Sigmoid colon (tissue), 7 donors: ENCODE results near the gene TBCD. TPM values are rescaled to one million over a fixed set of nuclear protein-coding genes. Genes with fewer than 3 reads are reported as not detected.
A peak's percentile ranks its signal among the peaks of the same experiment; 100 is the strongest.

Experiments used
- DNase-seq: peaks from one replicate; pipeline ENCODE4 v3.0.0-alpha.2; 2019
- H3K27ac ChIP-seq, 4 donors: fragments of 200-600 bp; sonication (generic); one replicate each; pipeline ENCODE4 v1.5.1; 2016 to 2019; ENCODE audit warnings: mild to moderate bottlenecking in 1 of 4
- H3K27me3 ChIP-seq, 3 donors: fragments of 200-600 bp; sonication (generic); one replicate each; pipeline ENCODE4 v1.5.1; 2019; ENCODE audit warnings: mild to moderate bottlenecking in 1 of 3
- H3K36me3 ChIP-seq, 4 donors: fragments of 200-600 bp; sonication (generic); one replicate each; pipeline ENCODE4 v1.5.1; 2016 to 2019
- H3K4me1 ChIP-seq, 4 donors: fragments of 200-600 bp; sonication (generic); one replicate each; pipeline ENCODE4 v1.5.1; 2017 to 2019
- H3K4me3 ChIP-seq, 4 donors: fragments of 200-600 bp; sonication (generic); one replicate each; pipeline ENCODE4 v1.5.1; 2017 to 2019; ENCODE audit warnings: mild to moderate bottlenecking in 2 of 4, moderate library complexity in 1 of 4
- H3K9me3 ChIP-seq, 4 donors: fragments of 200-600 bp in 3 of 4; sonication (generic) in 3 of 4; one replicate each; pipeline versions ENCODE4 v1.5.1 to v1.6.1; 2013 to 2019
- CTCF ChIP-seq, 4 experiments: fragments of 450-650 bp in 3 of 4; fragments of 200-600 bp in 1 of 4; IDR thresholded peaks; one replicate each; pipeline ENCODE4 v1.5.1; 2016 to 2019; ENCODE audit warnings: antibody characterized with exemption in 4 of 4, mild to moderate bottlenecking in 3 of 4, moderate library complexity in 2 of 4
- EP300 ChIP-seq, 4 donors: sonication (generic); formaldehyde crosslinking; IDR thresholded peaks; one replicate each; pipeline ENCODE4 v1.6.1; 2017; ENCODE audit warnings: antibody characterized with exemption in 4 of 4
- POLR2A ChIP-seq, 2 donors: fragments of 450-650 bp; IDR thresholded peaks; one replicate each; pipeline ENCODE4 v1.6.1; 2016; ENCODE audit warnings: antibody characterized with exemption in 2 of 2, mild to moderate bottlenecking in 2 of 2, moderate library complexity in 2 of 2
- POLR2AphosphoS5 ChIP-seq, 4 donors: sonication (generic); formaldehyde crosslinking; IDR thresholded peaks; one replicate each; pipeline ENCODE4 v1.6.1; 2017; ENCODE audit warnings: antibody characterized with exemption in 4 of 4
- WGBS, 2 donors: extraction: QIAGEN DNeasy Blood & Tissue Kit; methylation state at CpG; one replicate each; pipeline ENCODE4 v1.1.7; 2013; 5-methylcytosine and 5-hydroxymethylcytosine counted together
- intact Hi-C: fragments of 100-400 bp; cut with DNase I; formaldehyde crosslinking; loops from one replicate; pipeline ENCODE4 v1.15.1; 2023
- polyA plus RNA-seq, 3 donors: library from polyadenylated mRNA; stranded (reverse); fragments of 200-250 nt; gene quantifications; one replicate each; pipeline ENCODE4 v1.2.3, GENCODE V29; 2013
- total RNA-seq, 4 donors: library from RNA; depleted of rRNA; stranded (reverse); fragments of >200 nt; gene quantifications; one replicate each; pipeline ENCODE4 v1.1.0, GENCODE V29; 2016
- donor health status: healthy with polysubstance abuse.
- donor health status: Bipolar disorder and iron deficiency.
- donor health status: healthy.

TBCD gene
- total and polyA plus RNA-seq, 7 donors: 11.1 to 77.4 (median 34.2) TPM

DNA sequence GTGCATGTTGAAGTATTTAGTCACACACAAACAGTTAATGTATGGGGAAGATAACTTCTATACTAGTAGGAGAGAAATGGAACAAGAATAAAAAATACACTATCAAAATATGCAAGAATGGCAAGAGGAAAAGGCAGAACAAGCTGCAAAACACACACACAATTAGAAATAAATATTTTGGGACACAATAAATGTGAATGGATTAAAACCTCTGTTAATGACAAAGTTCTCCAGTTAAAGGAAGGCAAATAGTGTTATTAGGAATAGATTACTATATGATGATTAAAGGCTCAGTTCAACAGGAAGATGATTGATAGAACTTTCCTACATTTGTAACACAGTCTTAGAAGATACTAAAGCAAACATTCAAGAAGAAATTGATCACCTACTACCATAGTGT is 194.2 kb downstream of the TBCD start:
- Histone ChIP-seq H3K36me3 (peaks cover 25 to 48% (median 36%) of the 10 kb centered on the region in 4 donors), H3K27me3 (no peaks in the 10 kb centered on the region), H3K4me3 (no peak overlapping the region), H3K4me1 (no peaks in the 10 kb centered on the region), H3K9me3 (peaks cover 10 to 17% (median 15%) of the 10 kb centered on the region in 4 donors), H3K27ac (no peak overlapping the region)
- intact Hi-C loops: no loop called here
- TF ChIP-seq CTCF (IDR thresholded peaks at IDR 0.05) (no peak), POLR2A (IDR thresholded peaks at IDR 0.05) (no peak)
- no peak for DNase-seq

DNA sequence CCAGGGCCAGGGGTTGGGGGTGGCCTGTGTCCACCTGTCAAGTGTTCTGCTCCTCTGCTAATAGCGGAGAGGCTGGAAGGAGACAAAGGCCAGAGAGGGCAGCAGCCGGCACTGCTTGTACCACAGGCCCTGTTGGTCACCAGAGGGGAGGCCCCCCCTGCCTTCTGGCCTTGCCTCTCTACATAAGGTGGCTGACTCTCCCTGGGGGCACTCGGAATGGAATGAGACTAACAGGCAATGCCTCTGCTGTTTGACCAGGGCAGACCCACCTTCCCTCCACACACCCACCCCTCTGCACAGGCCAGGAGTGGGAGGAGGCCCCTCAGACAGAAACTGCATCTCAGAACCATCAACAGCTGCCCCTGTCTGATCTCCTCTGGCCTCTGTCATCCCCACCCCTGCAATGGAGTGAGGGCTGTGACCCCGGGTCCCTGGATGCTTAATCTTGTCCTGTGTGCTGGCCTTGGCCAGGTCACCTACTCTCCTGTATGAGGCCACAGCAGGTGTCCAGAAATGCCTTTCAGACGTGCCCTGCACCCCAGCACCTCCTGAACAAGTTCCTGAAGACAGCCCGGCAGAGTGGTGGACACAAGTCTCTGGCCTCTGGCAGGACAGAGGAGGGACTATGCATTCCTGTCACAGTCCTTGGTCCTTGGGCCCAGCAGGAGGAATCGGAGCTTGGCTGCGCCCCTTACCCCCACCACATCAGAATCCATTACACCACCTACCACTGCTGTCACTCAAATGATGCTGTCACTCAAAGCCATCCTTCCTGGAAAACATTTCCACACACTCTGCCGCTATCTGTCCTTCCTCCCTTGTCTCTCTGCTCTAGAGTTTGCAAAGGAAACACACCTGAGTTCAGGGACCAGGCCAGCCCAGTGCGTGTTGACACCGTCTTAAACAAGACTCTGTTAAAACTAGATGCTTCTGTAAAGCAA is 195.5 kb downstream of the TBCD start:
- no peak overlapping the region for H3K4me3 ChIP-seq
- intact Hi-C loops: no loop called here
- TF ChIP-seq POLR2AphosphoS5 (IDR thresholded peaks at IDR 0.05) (no peak), POLR2A (IDR thresholded peaks at IDR 0.05) (no peak), EP300 (IDR thresholded peaks at IDR 0.05) (no peak), CTCF (IDR thresholded peaks at IDR 0.05) (no peak)
- 95 to 96% methylated on average over 11 of the region's 11 CpGs for WGBS, 2 donors
- no peak overlapping the region for H3K27ac ChIP-seq
- H3K4me1 ChIP-seq: no peaks in the 10 kb centered on the region
- H3K27me3 ChIP-seq: no peaks in the 10 kb centered on the region
- H3K36me3 ChIP-seq: peaks cover 13 to 36% (median 26%) of the 10 kb centered on the region in 4 donors
- peak; percentile 46 for DNase-seq
- H3K9me3 ChIP-seq: peaks cover 10 to 20% (median 16%) of the 10 kb centered on the region in 4 donors

DNA sequence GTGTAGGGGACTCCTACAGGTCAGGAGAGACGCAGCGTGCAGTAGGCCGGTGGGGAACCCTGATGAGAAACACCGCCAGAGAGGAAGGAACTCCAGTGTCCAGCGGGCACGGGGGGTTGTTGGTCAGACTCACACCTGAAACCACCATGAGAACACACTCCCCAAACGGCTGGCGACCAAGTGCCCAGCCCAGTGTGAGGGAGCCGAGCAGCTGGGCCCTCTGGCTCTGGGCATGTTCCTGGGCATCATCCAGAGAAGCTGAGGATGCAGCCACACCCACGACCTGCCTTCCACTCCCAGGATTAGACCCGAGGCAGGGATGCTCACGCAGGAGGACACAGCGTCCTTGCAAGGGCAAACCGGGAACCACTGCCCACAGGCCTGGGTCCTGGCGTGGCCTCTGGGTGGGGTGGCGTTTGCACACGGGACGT is 196.2 kb downstream of the TBCD start:
- TF ChIP-seq EP300 (IDR thresholded peaks at IDR 0.05) (no peak), POLR2A (IDR thresholded peaks at IDR 0.05) (no peak), POLR2AphosphoS5 (IDR thresholded peaks at IDR 0.05) (no peak), CTCF (IDR thresholded peaks at IDR 0.05) (no peak)
- H3K9me3 ChIP-seq: peaks cover 10 to 20% (median 16%) of the 10 kb centered on the region in 4 donors
- no peaks in the 10 kb centered on the region for H3K4me1 ChIP-seq
- H3K27ac ChIP-seq: no peak overlapping the region
- peaks cover 7 to 28% (median 19%) of the 10 kb centered on the region in 4 donors for H3K36me3 ChIP-seq
- WGBS, 2 donors: 93 to 94% methylated on average over 18 of the region's 18 CpGs
- intact Hi-C loops: no loop called here
- peak; percentile 64 for DNase-seq
- no peaks in the 10 kb centered on the region for H3K27me3 ChIP-seq
- H3K4me3 ChIP-seq: no peak overlapping the region

- H3K4me3 ChIP-seq: no peak overlapping the region
- peaks cover 10 to 22% (median 17%) of the 10 kb centered on the region in 4 donors for H3K9me3 ChIP-seq
- 97 to 98% methylated on average over 5 of the region's 5 CpGs for WGBS, 2 donors
- no peaks in the 10 kb centered on the region for H3K27me3 ChIP-seq
- H3K27ac ChIP-seq: no peak overlapping the region
- H3K4me1 ChIP-seq: no peaks in the 10 kb centered on the region
- TF ChIP-seq EP300 (IDR thresholded peaks at IDR 0.05): no peak
- no peak for TF ChIP-seq POLR2A (IDR thresholded peaks at IDR 0.05)
- no peak for TF ChIP-seq CTCF (IDR thresholded peaks at IDR 0.05)
- no peak for TF ChIP-seq POLR2AphosphoS5 (IDR thresholded peaks at IDR 0.05)
- DNase-seq: peak; percentile 19
- peaks cover 0 to 20% (median 10%) of the 10 kb centered on the region in 4 donors for H3K36me3 ChIP-seq
- intact Hi-C loops: no loop called here
These were observed 197.1 kb downstream of the TBCD start for GRCh38 chr17:82948957-82949356.
